SK-N-SH (cell line): ENCODE results near the gene LRRC26. TPM values are rescaled to one million over a fixed set of nuclear protein-coding genes. Genes with fewer than 3 reads are reported as not detected.

Source experiments
- CTCF ChIA-PET: fragments of 300-600, 350-600 bp; formaldehyde crosslinking; extraction: SDS; loops from one replicate; lab custom pipeline; 2021; lab: Yijun Ruan, JAX
- POLR2A ChIA-PET: fragments of 350-600 bp; sonication (Branson Sonifier 250); formaldehyde crosslinking; extraction: SDS; loops from one replicate; lab custom pipeline; 2020; ENCODE audit warnings: antibody characterized with exemption, inconsistent platforms; lab: Yijun Ruan, JAX
- DNase-seq: peaks from one replicate; pipeline ENCODE4 v3.0.0; 2012
- H2AFZ ChIP-seq: fragments of 200-600 bp; sonication (generic); 2 replicates; pipeline ENCODE4 v1.8.1; 2016; ENCODE audit warnings: antibody characterized with exemption, mild to moderate bottlenecking, low read depth
- H3F3A ChIP-seq: fragments of 200-600 bp; sonication (generic); replicated peaks from 2 replicates; pipeline ENCODE3; 2016; ENCODE audit warnings: antibody characterized with exemption, mild to moderate bottlenecking; ENCODE audit not compliant: insufficient read depth
- H3K27ac ChIP-seq, 2 experiments: fragments of 200-500 bp in 1 of 2; fragments of 200-600 bp in 1 of 2; sonication (Bioruptor generic) in 1 of 2; sonication (generic), shearing (Covaris generic) in 1 of 2; 2 replicates each; pipeline versions ENCODE4 v1.5.1 to v1.6.1; 2014 to 2016; ENCODE audit warnings: low read depth in 2 of 2, inconsistent platforms in 1 of 2, low read length in 1 of 2, mild to moderate bottlenecking in 1 of 2, mixed read lengths in 1 of 2
- H3K27me3 ChIP-seq: fragments of 200-600 bp; sonication (generic), shearing (Covaris generic); 2 replicates; pipeline ENCODE4 v1.6.1; 2016; ENCODE audit warnings: mixed run types; ENCODE audit not compliant: insufficient read depth
- H3K36me3 ChIP-seq, 2 experiments: fragments of 200-500 bp in 1 of 2; fragments of 200-600 bp in 1 of 2; sonication (Bioruptor generic) in 1 of 2; sonication (generic) in 1 of 2; replicated peaks in 1 of 2; 2 replicates each; pipeline versions ENCODE3 to v1.5.1; 2014 to 2016; ENCODE audit warnings: low read length in 1 of 2, mild to moderate bottlenecking in 1 of 2; ENCODE audit not compliant: insufficient read depth in 2 of 2, control insufficient read depth in 1 of 2
- H3K4me1 ChIP-seq, 2 experiments: fragments of 200-500 bp in 1 of 2; fragments of 200-600 bp in 1 of 2; sonication (Bioruptor generic) in 1 of 2; sonication (generic), shearing (Covaris generic) in 1 of 2; 2 replicates each; pipeline versions ENCODE4 v1.5.1 to v1.6.1; 2014 to 2016; ENCODE audit warnings: low read depth in 1 of 2, low read length in 1 of 2, mixed run types in 1 of 2; ENCODE audit not compliant: insufficient read depth in 2 of 2, control insufficient read depth in 1 of 2
- H3K4me2 ChIP-seq: fragments of 200-600 bp; sonication (generic), shearing (Covaris generic); 2 replicates; pipeline ENCODE4 v1.6.1; 2017; ENCODE audit warnings: mixed run types
- H3K4me3 ChIP-seq, 2 experiments: fragments of 200-500 bp in 1 of 2; fragments of 200-600 bp in 1 of 2; sonication (Bioruptor generic) in 1 of 2; sonication (generic), shearing (Covaris generic) in 1 of 2; 2 replicates each; pipeline versions ENCODE4 v1.5.1 to v1.8.1; 2014 to 2016; ENCODE audit warnings: low read depth in 2 of 2, inconsistent platforms in 1 of 2, low read length in 1 of 2, mild to moderate bottlenecking in 1 of 2, mixed read lengths in 1 of 2, moderate library complexity in 1 of 2
- H3K79me2 ChIP-seq: fragments of 200-600 bp; sonication (generic); 2 replicates; pipeline ENCODE4 v1.8.1; 2017; ENCODE audit warnings: mild to moderate bottlenecking; ENCODE audit not compliant: insufficient read depth
- H3K9ac ChIP-seq: fragments of 200-600 bp; sonication (generic); 2 replicates; pipeline ENCODE4 v1.6.1; 2017; ENCODE audit warnings: mixed run types
- H3K9me2 ChIP-seq: fragments of 200-600 bp; sonication (generic); 2 replicates; pipeline ENCODE4 v1.6.1; 2017; ENCODE audit warnings: mixed run types
- H3K9me3 ChIP-seq: fragments of 200-600 bp; sonication (generic); 2 replicates; pipeline ENCODE4 v1.6.1; 2017; ENCODE audit warnings: mixed run types, mild to moderate bottlenecking, moderate library complexity
- H4K20me1 ChIP-seq: fragments of 200-600 bp; sonication (generic); 2 replicates; pipeline ENCODE4 v1.6.1; 2017; ENCODE audit warnings: mild to moderate bottlenecking, mixed run types; ENCODE audit not compliant: insufficient read depth
- EP300 ChIP-seq, 2 experiments: IDR thresholded peaks; 2 replicates each; pipeline versions ENCODE4 v1.4.0 to v1.6.1; 2012; ENCODE audit warnings: borderline replicate concordance in 1 of 2, low read depth in 1 of 2, low read length in 1 of 2
- EZH2phosphoT487 ChIP-seq: fragments of 200-600 bp; sonication (generic); IDR thresholded peaks from 2 replicates; pipeline ENCODE4 v1.6.1; 2017; ENCODE audit warnings: low read depth, mixed run types, mild to moderate bottlenecking, antibody characterized with exemption, moderate library complexity, borderline replicate concordance
- FOSL2 ChIP-seq: IDR thresholded peaks from 2 replicates; pipeline ENCODE4 v1.4.0; 2012; ENCODE audit warnings: low read depth, mild to moderate bottlenecking, moderate library complexity, borderline replicate concordance
- FOXJ3 ChIP-seq: sonication (generic); formaldehyde crosslinking; IDR thresholded peaks from 2 replicates; pipeline ENCODE4 v1.5.1; 2020; ENCODE audit warnings: mild to moderate bottlenecking, missing genetic modification reagents
- FOXM1 ChIP-seq: IDR thresholded peaks from 2 replicates; pipeline ENCODE4 v1.4.0; 2012; ENCODE audit warnings: low read depth, mild to moderate bottlenecking
- GABPA ChIP-seq: IDR thresholded peaks from 2 replicates; pipeline ENCODE4 v1.4.0; 2012; ENCODE audit warnings: low read depth, mild to moderate bottlenecking
- MAX ChIP-seq: IDR thresholded peaks from 2 replicates; pipeline ENCODE4 v1.4.0; 2012; ENCODE audit warnings: low read depth
- NRF1 ChIP-seq: IDR thresholded peaks from 2 replicates; pipeline ENCODE4 v1.6.1; 2012; ENCODE audit warnings: low read depth, mild to moderate bottlenecking, low read length
- POLR2AphosphoS5 ChIP-seq: IDR thresholded peaks from 2 replicates; pipeline ENCODE4 v1.6.1; 2012; ENCODE audit warnings: low read depth, low read length
- RAD21 ChIP-seq: IDR thresholded peaks from 2 replicates; pipeline ENCODE4 v1.6.1; 2012; ENCODE audit warnings: mild to moderate bottlenecking, low read length
- RCOR1 ChIP-seq: fragments of 150-350 bp; IDR thresholded peaks from 2 replicates; pipeline ENCODE4 v1.6.1; 2017; ENCODE audit warnings: antibody characterized with exemption, low read length
- RXRA ChIP-seq: IDR thresholded peaks from 2 replicates; pipeline ENCODE4 v1.4.0; 2012; ENCODE audit warnings: low read depth, mild to moderate bottlenecking, borderline replicate concordance
- SIN3A ChIP-seq: IDR thresholded peaks from 2 replicates; pipeline ENCODE4 v1.6.1; 2012; ENCODE audit warnings: low read depth, mild to moderate bottlenecking, low read length, moderate library complexity, borderline replicate concordance
- TCF12 ChIP-seq: IDR thresholded peaks from 2 replicates; pipeline ENCODE4 v1.4.0; 2012
- WGBS: methylation state at CpG from one replicate; pipeline ENCODE4 v1.1.6; 2017; ENCODE audit warnings: low lambda C conversion rate; 5-methylcytosine and 5-hydroxymethylcytosine counted together
- polyA plus RNA-seq, 3 experiments: library from polyadenylated mRNA; depleted of rRNA; stranded (reverse); fragments of >200 nt; gene quantifications; 2 replicates each; pipeline ENCODE4 v1.2.3, GENCODE V29; 2012
- TF ChIP-seq, protein P1 (sequence below): IDR thresholded peaks from 2 replicates; pipeline ENCODE4 v1.4.0; 2012; ENCODE audit warnings: low read depth, borderline replicate concordance
- TF ChIP-seq, protein P2 (sequence below): fragments of 150-350 bp; IDR thresholded peaks from 2 replicates; pipeline ENCODE4 v1.6.1; 2017; ENCODE audit warnings: antibody characterized with exemption, low read length, low read depth, borderline replicate concordance
- TF ChIP-seq, protein P3 (sequence below): fragments of 150-350 bp; IDR thresholded peaks from 2 replicates; pipeline ENCODE4 v1.6.1; 2016; ENCODE audit warnings: mild to moderate bottlenecking, low read depth, low read length
- TF ChIP-seq, protein P4 (sequence below): fragments of 200-600 bp; sonication (generic); IDR thresholded peaks from 2 replicates; pipeline ENCODE4 v1.6.1; 2017; ENCODE audit warnings: antibody characterized with exemption, mild to moderate bottlenecking, moderate library complexity
- TF ChIP-seq, protein P5 (sequence below): IDR thresholded peaks from 2 replicates; pipeline ENCODE4 v1.4.0; 2012; ENCODE audit warnings: low read depth, borderline replicate concordance

LRRC26 gene
- polyA plus RNA-seq, 1 of the 3 experiments (the other 2 are of a cell fraction) = not detected

DNA sequence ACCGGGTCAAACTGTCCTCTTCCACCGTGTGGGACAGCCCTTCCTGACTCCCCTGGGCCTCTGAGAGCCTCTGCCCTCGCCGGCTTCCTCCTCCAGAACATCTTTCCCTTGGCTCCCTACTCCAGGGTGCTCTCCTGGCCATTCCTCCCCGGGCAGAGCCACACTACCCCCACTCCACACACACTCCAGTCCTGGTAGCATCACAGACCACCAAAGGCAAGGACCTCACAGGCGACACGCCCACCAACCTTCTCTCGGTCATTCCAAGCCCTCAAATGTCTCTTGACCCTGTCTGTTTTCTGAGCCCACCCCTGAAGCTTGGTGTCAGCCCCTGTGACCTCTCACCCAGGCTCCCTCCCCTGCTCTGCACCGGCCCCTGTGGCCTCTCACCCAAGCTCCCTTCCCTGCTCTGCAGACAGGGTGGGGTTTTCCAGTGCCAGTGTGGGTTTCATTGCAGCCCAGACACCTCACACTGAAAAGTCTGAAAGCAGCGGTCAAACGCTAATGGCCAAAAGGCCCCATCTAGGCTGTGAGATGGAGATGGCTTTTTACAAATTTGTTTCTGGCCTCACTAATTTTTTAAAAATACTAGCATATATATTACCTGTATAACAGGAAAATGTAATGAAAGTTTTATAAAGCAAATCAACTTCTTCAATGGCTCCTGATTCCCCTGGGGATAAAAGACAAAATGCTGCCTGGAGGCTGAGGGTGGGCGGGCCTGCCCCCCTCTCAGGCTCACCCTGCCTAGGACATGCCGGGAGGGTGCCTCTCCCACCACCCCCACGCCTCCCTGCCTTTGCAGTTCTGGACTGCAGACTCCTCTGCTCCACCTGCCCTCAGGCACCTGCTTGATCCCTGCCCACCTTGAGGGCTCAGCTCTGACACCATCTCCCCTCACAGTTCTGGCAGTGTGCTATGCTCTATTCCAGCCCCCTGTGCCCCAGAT lies 10.5 kb downstream of the LRRC26 start:
- Histone ChIP-seq H3K27ac (no peak overlapping the region), H3K4me3 (no peak overlapping the region), H3K9me3 (no peaks in the 10 kb centered on the region), H3K36me3 (no peaks in the 10 kb centered on the region), H3K9me2 (no peaks in the 10 kb centered on the region), H3K4me2 (no peak overlapping the region), H3K27me3 (no peaks in the 10 kb centered on the region), H3K4me1 (peaks cover 0 to 3% of the 10 kb centered on the region in 2 experiments; a peak in 1 of 4 replicates), H2AFZ (no peak overlapping the region), H4K20me1 (no peaks in the 10 kb centered on the region), H3F3A (no peaks in the 10 kb centered on the region), H3K79me2 (no peaks in the 10 kb centered on the region), H3K9ac (no peak overlapping the region)
- no peak for DNase-seq
- CTCF ChIA-PET = interaction anchor here (1.5 kb wide), 1 partner anchor 68 kb away, joined by 4 read pairs; the partner anchor contains the start of gene RNF224
- POLR2A ChIA-PET = no interaction called here
- TF ChIP-seq RAD21 (no peak), FOXM1 (no peak), SIN3A (no peak), TCF12 (no peak), RXRA (no peak), MAX (no peak), FOXJ3 (CRISPR knock-in tag) (no peak), RCOR1 (no peak), POLR2AphosphoS5 (no peak), EP300 (IDR thresholded peaks at IDR 0.05; ENCODE audit: borderline replicate concordance in 1 of 2, low read depth in 1 of 2, low read length in 1 of 2) (no peak), FOSL2 (no peak), NRF1 (no peak), GABPA (no peak), EZH2phosphoT487 (no peak)
- TF ChIP-seq, protein P1, sequence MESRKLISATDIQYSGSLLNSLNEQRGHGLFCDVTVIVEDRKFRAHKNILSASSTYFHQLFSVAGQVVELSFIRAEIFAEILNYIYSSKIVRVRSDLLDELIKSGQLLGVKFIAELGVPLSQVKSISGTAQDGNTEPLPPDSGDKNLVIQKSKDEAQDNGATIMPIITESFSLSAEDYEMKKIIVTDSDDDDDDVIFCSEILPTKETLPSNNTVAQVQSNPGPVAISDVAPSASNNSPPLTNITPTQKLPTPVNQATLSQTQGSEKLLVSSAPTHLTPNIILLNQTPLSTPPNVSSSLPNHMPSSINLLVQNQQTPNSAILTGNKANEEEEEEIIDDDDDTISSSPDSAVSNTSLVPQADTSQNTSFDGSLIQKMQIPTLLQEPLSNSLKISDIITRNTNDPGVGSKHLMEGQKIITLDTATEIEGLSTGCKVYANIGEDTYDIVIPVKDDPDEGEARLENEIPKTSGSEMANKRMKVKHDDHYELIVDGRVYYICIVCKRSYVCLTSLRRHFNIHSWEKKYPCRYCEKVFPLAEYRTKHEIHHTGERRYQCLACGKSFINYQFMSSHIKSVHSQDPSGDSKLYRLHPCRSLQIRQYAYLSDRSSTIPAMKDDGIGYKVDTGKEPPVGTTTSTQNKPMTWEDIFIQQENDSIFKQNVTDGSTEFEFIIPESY = no peak
- TF ChIP-seq, protein P2, sequence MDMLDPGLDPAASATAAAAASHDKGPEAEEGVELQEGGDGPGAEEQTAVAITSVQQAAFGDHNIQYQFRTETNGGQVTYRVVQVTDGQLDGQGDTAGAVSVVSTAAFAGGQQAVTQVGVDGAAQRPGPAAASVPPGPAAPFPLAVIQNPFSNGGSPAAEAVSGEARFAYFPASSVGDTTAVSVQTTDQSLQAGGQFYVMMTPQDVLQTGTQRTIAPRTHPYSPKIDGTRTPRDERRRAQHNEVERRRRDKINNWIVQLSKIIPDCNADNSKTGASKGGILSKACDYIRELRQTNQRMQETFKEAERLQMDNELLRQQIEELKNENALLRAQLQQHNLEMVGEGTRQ = no peak
- TF ChIP-seq, protein P3, sequence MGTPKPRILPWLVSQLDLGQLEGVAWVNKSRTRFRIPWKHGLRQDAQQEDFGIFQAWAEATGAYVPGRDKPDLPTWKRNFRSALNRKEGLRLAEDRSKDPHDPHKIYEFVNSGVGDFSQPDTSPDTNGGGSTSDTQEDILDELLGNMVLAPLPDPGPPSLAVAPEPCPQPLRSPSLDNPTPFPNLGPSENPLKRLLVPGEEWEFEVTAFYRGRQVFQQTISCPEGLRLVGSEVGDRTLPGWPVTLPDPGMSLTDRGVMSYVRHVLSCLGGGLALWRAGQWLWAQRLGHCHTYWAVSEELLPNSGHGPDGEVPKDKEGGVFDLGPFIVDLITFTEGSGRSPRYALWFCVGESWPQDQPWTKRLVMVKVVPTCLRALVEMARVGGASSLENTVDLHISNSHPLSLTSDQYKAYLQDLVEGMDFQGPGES = no peak
- TF ChIP-seq, protein P4, sequence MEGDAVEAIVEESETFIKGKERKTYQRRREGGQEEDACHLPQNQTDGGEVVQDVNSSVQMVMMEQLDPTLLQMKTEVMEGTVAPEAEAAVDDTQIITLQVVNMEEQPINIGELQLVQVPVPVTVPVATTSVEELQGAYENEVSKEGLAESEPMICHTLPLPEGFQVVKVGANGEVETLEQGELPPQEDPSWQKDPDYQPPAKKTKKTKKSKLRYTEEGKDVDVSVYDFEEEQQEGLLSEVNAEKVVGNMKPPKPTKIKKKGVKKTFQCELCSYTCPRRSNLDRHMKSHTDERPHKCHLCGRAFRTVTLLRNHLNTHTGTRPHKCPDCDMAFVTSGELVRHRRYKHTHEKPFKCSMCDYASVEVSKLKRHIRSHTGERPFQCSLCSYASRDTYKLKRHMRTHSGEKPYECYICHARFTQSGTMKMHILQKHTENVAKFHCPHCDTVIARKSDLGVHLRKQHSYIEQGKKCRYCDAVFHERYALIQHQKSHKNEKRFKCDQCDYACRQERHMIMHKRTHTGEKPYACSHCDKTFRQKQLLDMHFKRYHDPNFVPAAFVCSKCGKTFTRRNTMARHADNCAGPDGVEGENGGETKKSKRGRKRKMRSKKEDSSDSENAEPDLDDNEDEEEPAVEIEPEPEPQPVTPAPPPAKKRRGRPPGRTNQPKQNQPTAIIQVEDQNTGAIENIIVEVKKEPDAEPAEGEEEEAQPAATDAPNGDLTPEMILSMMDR = no peak
- TF ChIP-seq, protein P5, sequence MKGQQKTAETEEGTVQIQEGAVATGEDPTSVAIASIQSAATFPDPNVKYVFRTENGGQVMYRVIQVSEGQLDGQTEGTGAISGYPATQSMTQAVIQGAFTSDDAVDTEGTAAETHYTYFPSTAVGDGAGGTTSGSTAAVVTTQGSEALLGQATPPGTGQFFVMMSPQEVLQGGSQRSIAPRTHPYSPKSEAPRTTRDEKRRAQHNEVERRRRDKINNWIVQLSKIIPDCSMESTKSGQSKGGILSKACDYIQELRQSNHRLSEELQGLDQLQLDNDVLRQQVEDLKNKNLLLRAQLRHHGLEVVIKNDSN = no peak
- WGBS = 50% methylated on average over 14 of the region's 14 CpGs
